Naive thymus-derived CD4-positive, alpha-beta T cell (primary cell): ENCODE results near the gene RGS1. TPM values are rescaled to one million over a fixed set of nuclear protein-coding genes. Genes with fewer than 3 reads are reported as not detected.

Experiments
- ATAC-seq: fragments of 150-1000 bp; cut with Tn5 transposase; 2 replicates; pipeline ENCODE4 v1.10.0; 2021; ENCODE audit warnings: mild to moderate bottlenecking, moderate library complexity
- CTCF ChIA-PET: fragments of 350-600 bp; sonication (Branson Sonifier 250); formaldehyde crosslinking; loops from one replicate; lab custom pipeline; 2021; ENCODE audit warnings: antibody characterized with exemption; lab: Charles Lee
- POLR2A ChIA-PET: fragments of 350-600 bp; sonication (Branson Sonifier 250); formaldehyde crosslinking; loops from one replicate; lab custom pipeline; 2021; ENCODE audit warnings: antibody characterized with exemption, inconsistent platforms; lab: Charles Lee
- DNase-seq, 9 donors: peaks; one replicate each; pipeline versions ENCODE4 v3.0.0 to v3.0.0-alpha.2; 2020 to 2022; ENCODE audit warnings: mixed read lengths in 1 of 9
- H3K27ac ChIP-seq: one replicate; pipeline ENCODE4 v1.7.0; 2013; ENCODE audit warnings: mild to moderate bottlenecking, low read depth, low read length, moderate library complexity
- H3K27me3 ChIP-seq, 2 donors: one replicate each; pipeline ENCODE4 v1.7.0; 2013; ENCODE audit warnings: low read length in 2 of 2, mild to moderate bottlenecking in 2 of 2, moderate library complexity in 2 of 2; ENCODE audit not compliant: control insufficient read depth in 2 of 2, insufficient read depth in 2 of 2
- H3K36me3 ChIP-seq, 3 experiments: 1 replicate in 2 of 3; 2 replicates in 1 of 3; pipeline ENCODE4 v1.7.0; 2013; ENCODE audit warnings: low read length in 3 of 3, mild to moderate bottlenecking in 3 of 3, moderate library complexity in 1 of 3; ENCODE audit not compliant: insufficient read depth in 3 of 3, control insufficient read depth in 2 of 3
- H3K4me1 ChIP-seq, 2 donors: one replicate each; pipeline ENCODE4 v1.7.0; 2013; ENCODE audit warnings: low read length in 2 of 2, mild to moderate bottlenecking in 2 of 2, moderate library complexity in 1 of 2; ENCODE audit not compliant: control insufficient read depth in 2 of 2, insufficient read depth in 2 of 2
- H3K4me3 ChIP-seq: 2 replicates; pipeline ENCODE4 v1.7.0; 2013; ENCODE audit warnings: mild to moderate bottlenecking, low read length
- H3K9me3 ChIP-seq, 3 experiments: 1 replicate in 2 of 3; 2 replicates in 1 of 3; pipeline ENCODE4 v1.7.0; 2013; ENCODE audit warnings: low read length in 3 of 3; ENCODE audit not compliant: control insufficient read depth in 2 of 3
- H3K27ac Mint-ChIP-seq, 9 donors: one replicate each; pipeline ENCODE4 v1.8.0; 2020 to 2022; ENCODE audit warnings: mixed read lengths in 9 of 9, mild to moderate bottlenecking in 8 of 9, moderate library complexity in 5 of 9, inconsistent platforms in 2 of 9
- H3K27me3 Mint-ChIP-seq, 5 donors: one replicate each; pipeline ENCODE4 v1.8.0; 2021 to 2022; ENCODE audit warnings: mixed read lengths in 5 of 5, mild to moderate bottlenecking in 1 of 5
- H3K36me3 Mint-ChIP-seq, 5 donors: one replicate each; pipeline ENCODE4 v1.8.0; 2020 to 2022; ENCODE audit warnings: mixed read lengths in 5 of 5, mild to moderate bottlenecking in 3 of 5, inconsistent platforms in 1 of 5
- H3K4me1 Mint-ChIP-seq, 7 donors: one replicate each; pipeline ENCODE4 v1.8.0; 2020 to 2022; ENCODE audit warnings: mixed read lengths in 7 of 7, mild to moderate bottlenecking in 3 of 7, inconsistent platforms in 1 of 7
- H3K4me3 Mint-ChIP-seq, 10 donors: one replicate each; pipeline ENCODE4 v1.8.0; 2020 to 2022; ENCODE audit warnings: mild to moderate bottlenecking in 10 of 10, mixed read lengths in 10 of 10, moderate library complexity in 6 of 10, inconsistent platforms in 2 of 10
- H3K9me3 Mint-ChIP-seq, 11 donors: one replicate each; pipeline ENCODE4 v1.8.0; 2020 to 2022; ENCODE audit warnings: mixed read lengths in 11 of 11, mild to moderate bottlenecking in 4 of 11, inconsistent platforms in 1 of 11, moderate library complexity in 1 of 11
- intact Hi-C, 2 donors: fragments of 100-400 bp; cut with micrococcal nuclease; formaldehyde crosslinking; loops; one replicate each; pipeline ENCODE4 v1.15.1; 2023
- polyA plus RNA-seq, 2 donors: library from polyadenylated mRNA; unstranded; fragments of 300-500 nt; fragmentation: Illumina TruSeq; gene quantifications; one replicate each; pipeline ENCODE4 v1.2.3, GENCODE V29; 2021
- total RNA-seq, 6 experiments: library from RNA in 5 of 6; stranded (reverse) in 5 of 6; gene quantifications; 1 replicate in 5 of 6; 2 replicates in 1 of 6; pipeline ENCODE4 v1.2.3 and lab custom pipeline; 2021 to 2026

Gene RGS1
- total and polyA plus RNA-seq, 7 experiments from 2014 or later = 3.4 to 607 (median 14.3) TPM

DNA sequence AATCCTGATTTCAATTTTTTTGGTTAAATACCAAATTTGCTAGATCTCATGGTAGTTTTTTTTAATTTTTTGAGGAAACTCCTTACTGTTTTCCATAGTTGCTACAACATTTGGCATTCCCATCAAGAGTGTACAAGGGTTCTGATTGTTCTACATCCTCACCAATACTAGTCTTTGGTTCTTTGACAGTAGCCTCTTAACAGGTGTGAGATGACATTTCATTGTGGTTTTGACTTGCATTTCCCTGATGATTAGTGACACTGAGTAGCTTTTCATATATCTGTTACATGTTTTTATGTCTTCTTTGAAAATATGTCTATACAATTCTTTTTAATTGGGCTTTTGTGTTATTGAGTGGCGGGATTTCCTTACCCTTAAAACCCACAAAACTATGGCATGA lies 39.5 kb downstream of the RGS1 start:
- ChIA-PET CTCF (interaction anchor here (5.4 kb wide), 1 partner anchor 139 kb away, joined by 68 read pairs; no protein-coding TSS in a partner anchor), POLR2A (no interaction called here)
- H3K4me3 ChIP-seq = no peak overlapping the region
- no peaks in the 10 kb centered on the region for H3K36me3 ChIP-seq
- no peaks in the 10 kb centered on the region for H3K9me3 ChIP-seq
- H3K27me3 ChIP-seq = no peaks in the 10 kb centered on the region
- intact Hi-C loops = no loop called here
- H3K4me1 Mint-ChIP-seq = no peaks in the 10 kb centered on the region
- no peaks in the 10 kb centered on the region for H3K9me3 Mint-ChIP-seq
- no peaks in the 10 kb centered on the region for H3K4me1 ChIP-seq
- no peak overlapping the region for H3K4me3 Mint-ChIP-seq
- DNase-seq (no peak), ATAC-seq (no peak)
- no peak overlapping the region for H3K27ac Mint-ChIP-seq
- H3K36me3 Mint-ChIP-seq = no peaks in the 10 kb centered on the region
- no peak overlapping the region for H3K27ac ChIP-seq
- peaks cover 0 to 10% (median 0%) of the 10 kb centered on the region in 5 donors for H3K27me3 Mint-ChIP-seq

GRCh38 chr1:192620071-192620635 lies 44.6 kb downstream of the RGS1 start:
- DNase-seq (no peak), ATAC-seq (no peak)
- POLR2A ChIA-PET = no interaction called here
- H3K36me3 ChIP-seq = no peaks in the 10 kb centered on the region
- CTCF ChIA-PET = no interaction called here
- H3K4me3 ChIP-seq = no peak overlapping the region
- Mint-ChIP-seq H3K36me3 (no peaks in the 10 kb centered on the region), H3K9me3 (peaks cover 0 to 8% (median 0%) of the 10 kb centered on the region in 11 donors), H3K27me3 (peaks cover 0 to 16% (median 10%) of the 10 kb centered on the region in 5 donors), H3K4me3 (no peak overlapping the region), H3K4me1 (no peaks in the 10 kb centered on the region), H3K27ac (no peak overlapping the region)
- H3K27me3 ChIP-seq = no peaks in the 10 kb centered on the region
- no peaks in the 10 kb centered on the region for H3K4me1 ChIP-seq
- no peaks in the 10 kb centered on the region for H3K9me3 ChIP-seq
- intact Hi-C loops = no loop called here
- no peak overlapping the region for H3K27ac ChIP-seq

DNA sequence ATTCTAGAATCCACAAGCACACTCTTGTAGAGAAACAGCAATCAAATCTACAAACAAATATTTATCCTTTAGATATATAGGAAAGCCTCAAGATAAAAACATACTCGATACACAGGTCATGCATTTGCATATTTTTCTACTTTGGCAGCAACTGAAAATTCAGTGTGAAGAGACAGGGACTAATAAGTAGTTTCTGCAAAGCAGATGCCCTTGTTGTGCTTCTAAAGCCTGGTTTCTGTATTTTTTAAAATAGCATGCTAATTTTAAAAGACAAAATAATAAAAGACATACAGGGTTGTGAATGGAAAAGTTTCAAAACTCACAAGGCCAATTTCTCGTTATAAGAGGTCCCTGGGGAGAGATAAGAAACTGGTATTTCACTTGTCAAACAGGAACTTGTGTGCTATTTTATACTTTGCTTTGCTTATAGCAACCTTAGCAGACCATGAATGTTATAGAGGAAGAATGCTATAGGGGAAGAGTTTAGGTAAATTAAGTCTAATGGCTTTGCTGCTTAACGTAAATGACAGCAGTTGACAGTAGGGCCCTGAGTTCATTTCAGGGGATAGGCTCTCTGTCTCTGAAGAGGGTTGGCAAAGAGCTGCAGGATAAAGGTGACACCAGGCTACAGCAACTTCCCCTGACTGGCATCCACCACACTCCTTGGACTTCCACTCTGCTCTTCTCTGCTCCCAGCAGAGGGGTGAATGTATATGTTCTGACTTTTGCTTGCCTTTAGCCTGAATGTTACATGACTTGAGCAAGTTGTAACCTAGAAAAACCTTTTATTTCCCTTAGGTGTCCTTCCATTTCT lies 51.0 kb downstream of the RGS1 start:
- ChIA-PET CTCF (interaction anchor here (0.6 kb wide), 1 partner anchor 17 kb away, joined by 3 read pairs; no protein-coding TSS in a partner anchor), POLR2A (interaction anchor here (0.6 kb wide), 1 partner anchor 783 kb away, joined by 3 read pairs; no protein-coding TSS in a partner anchor)
- Mint-ChIP-seq H3K36me3 (no peaks in the 10 kb centered on the region), H3K27me3 (peaks cover 0 to 38% (median 23%) of the 10 kb centered on the region in 5 donors), H3K4me1 (no peaks in the 10 kb centered on the region), H3K9me3 (peaks cover 0 to 3% (median 0%) of the 10 kb centered on the region in 11 donors), H3K27ac (no peak overlapping the region), H3K4me3 (no peak overlapping the region)
- intact Hi-C loops = no loop called here
- DNase-seq = no peak
- H3K27me3 ChIP-seq = no peaks in the 10 kb centered on the region
- no peaks in the 10 kb centered on the region for H3K4me1 ChIP-seq
- no peaks in the 10 kb centered on the region for H3K36me3 ChIP-seq
- ATAC-seq = no peak
- H3K9me3 ChIP-seq = no peaks in the 10 kb centered on the region
- no peak overlapping the region for H3K4me3 ChIP-seq
- no peak overlapping the region for H3K27ac ChIP-seq

GRCh38 chr1:192627901-192628300 lies 52.3 kb downstream of the RGS1 start:
- no peak for DNase-seq
- no peak for ATAC-seq
- Histone ChIP-seq H3K36me3 (no peaks in the 10 kb centered on the region), H3K27me3 (no peaks in the 10 kb centered on the region), H3K27ac (no peak overlapping the region), H3K4me3 (no peak overlapping the region), H3K9me3 (no peaks in the 10 kb centered on the region), H3K4me1 (no peaks in the 10 kb centered on the region)
- POLR2A ChIA-PET = no interaction called here
- Mint-ChIP-seq H3K27me3 (peaks cover 0 to 38% (median 27%) of the 10 kb centered on the region in 5 donors), H3K36me3 (no peaks in the 10 kb centered on the region), H3K9me3 (no peaks in the 10 kb centered on the region), H3K27ac (no peak overlapping the region), H3K4me1 (no peaks in the 10 kb centered on the region), H3K4me3 (no peak overlapping the region)
- CTCF ChIA-PET = no interaction called here
- intact Hi-C loops = no loop called here

GRCh38 chr1:192628396-192629057 lies 53.0 kb downstream of the RGS1 start:
- Histone ChIP-seq H3K4me1 (no peaks in the 10 kb centered on the region), H3K27ac (no peak overlapping the region), H3K36me3 (no peaks in the 10 kb centered on the region), H3K27me3 (no peaks in the 10 kb centered on the region), H3K4me3 (no peak overlapping the region), H3K9me3 (no peaks in the 10 kb centered on the region)
- Mint-ChIP-seq H3K27me3 (peaks cover 0 to 38% (median 27%) of the 10 kb centered on the region in 5 donors), H3K4me3 (no peak overlapping the region), H3K9me3 (no peaks in the 10 kb centered on the region), H3K36me3 (no peaks in the 10 kb centered on the region), H3K4me1 (no peaks in the 10 kb centered on the region), H3K27ac (no peak overlapping the region)
- intact Hi-C loops = no loop called here
- ATAC-seq (no peak), DNase-seq (no peak)
- ChIA-PET CTCF (no interaction called here), POLR2A (interaction anchor here (0.5 kb wide), 1 partner anchor 169 kb away, joined by 5 read pairs; no protein-coding TSS in a partner anchor)

DNA sequence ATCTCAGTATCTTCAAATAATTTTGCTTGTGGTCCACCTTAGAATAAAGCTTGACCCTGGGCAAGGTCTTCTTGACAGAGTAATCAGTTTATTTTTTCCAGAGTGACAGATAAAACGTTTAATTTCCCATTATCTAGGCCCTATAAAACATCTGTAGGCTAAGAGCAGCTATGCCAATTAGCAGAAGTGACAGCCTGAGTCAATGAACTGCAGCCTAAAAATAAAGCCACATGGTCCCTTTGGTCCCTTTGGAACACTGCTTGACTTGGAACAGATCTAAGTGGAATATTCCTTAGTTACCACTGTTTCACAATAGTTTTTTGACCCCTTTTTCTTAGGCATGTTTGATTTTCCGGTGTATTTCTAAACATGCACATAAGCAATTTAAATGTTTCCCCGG lies 54.0 kb downstream of the RGS1 start:
- Mint-ChIP-seq H3K36me3 (no peaks in the 10 kb centered on the region), H3K4me3 (no peak overlapping the region), H3K9me3 (no peaks in the 10 kb centered on the region), H3K27me3 (peaks cover 0 to 30% (median 24%) of the 10 kb centered on the region in 5 donors), H3K4me1 (no peaks in the 10 kb centered on the region), H3K27ac (no peak overlapping the region)
- ATAC-seq = no peak
- POLR2A ChIA-PET = interaction anchor here (0.6 kb wide), 1 partner anchor 25 kb away, joined by 3 read pairs; no protein-coding TSS in a partner anchor
- Histone ChIP-seq H3K27ac (no peak overlapping the region), H3K9me3 (no peaks in the 10 kb centered on the region), H3K36me3 (no peaks in the 10 kb centered on the region), H3K27me3 (no peaks in the 10 kb centered on the region), H3K4me1 (no peaks in the 10 kb centered on the region), H3K4me3 (no peak overlapping the region)
- intact Hi-C loops = no loop called here
- CTCF ChIA-PET = no interaction called here
- no peak for DNase-seq
